HCT116 (cell line): ENCODE measurements around the gene CDC42EP2. TPM values are rescaled to one million over a fixed set of nuclear protein-coding genes. Genes with fewer than 3 reads are reported as not detected.

Experiments used
- ATAC-seq: fragments of 200-7000 bp; cut with Tn5 transposase; 2 replicates; pipeline ENCODE4 v1.9.1; 2020; ENCODE audit warnings: mild to moderate bottlenecking, moderate library complexity
- BruUV-seq: library from RNA; stranded (reverse); fragments of 400-500 nt; replicated peaks from 2 replicates; lab custom pipeline; 2021; lab: Mats Ljungman, UMichigan
- CTCF ChIA-PET: fragments of 300-600 bp; sonication (Branson Sonifier 250); formaldehyde crosslinking; loops from one replicate; lab custom pipeline; 2021; ENCODE audit warnings: antibody characterized with exemption; lab: Charles Lee
- POLR2A ChIA-PET: fragments of 300-600, 350-600 bp; sonication (Branson Sonifier 250); formaldehyde crosslinking; loops from one replicate; lab custom pipeline; 2021; ENCODE audit warnings: antibody characterized with exemption; lab: Charles Lee
- RAD21 ChIA-PET, 2 experiments: fragments of 300-600 bp; sonication (Branson Sonifier 250); formaldehyde crosslinking; loops; one replicate each; lab custom pipeline; 2023; ENCODE audit warnings: low total read pairs in 2 of 2; ENCODE audit not compliant: uncharacterized antibody in 2 of 2, unreplicated experiment in 2 of 2, low non-redundant PET in 1 of 2; lab: Charles Lee
- DNase-seq: peaks from one replicate; pipeline ENCODE4 v3.0.0-alpha.2; 2010; ENCODE audit warnings: low read depth, low spot score
- H2AFZ ChIP-seq: fragments of 200-600 bp; shearing (Covaris generic), sonication (generic); 2 replicates; pipeline ENCODE4 v1.6.1; 2017; ENCODE audit warnings: low read depth, mixed run types, mixed read lengths, antibody characterized with exemption, low read length; ENCODE audit not compliant: poor library complexity, severe bottlenecking
- H3K27ac ChIP-seq: 2 replicates; pipeline ENCODE4 v1.5.1; 2012; ENCODE audit warnings: low read depth, low read length
- H3K27me3 ChIP-seq: fragments of 200-600 bp; sonication (generic); 2 replicates; pipeline ENCODE4 v1.6.1; 2016; ENCODE audit warnings: mixed run types, low read length, mixed read lengths; ENCODE audit not compliant: insufficient read depth
- H3K36me3 ChIP-seq, 2 experiments: fragments of 200-500 bp in 1 of 2; fragments of 200-600 bp in 1 of 2; sonication (Bioruptor generic) in 1 of 2; sonication (generic) in 1 of 2; 2 replicates each; pipeline versions ENCODE4 v1.5.1 to v1.6.1; 2014 to 2016; ENCODE audit warnings: low read length in 2 of 2, inconsistent platforms in 1 of 2, mixed read lengths in 1 of 2, mixed run types in 1 of 2; ENCODE audit not compliant: insufficient read depth in 2 of 2, control insufficient read depth in 1 of 2
- H3K4me1 ChIP-seq, 2 experiments: fragments of 200-600 bp in 1 of 2; sonication (generic) in 1 of 2; 2 replicates each; pipeline versions ENCODE4 v1.5.1 to v1.6.1; 2012 to 2017; ENCODE audit warnings: low read length in 2 of 2, inconsistent platforms in 1 of 2, mild to moderate bottlenecking in 1 of 2, mixed read lengths in 1 of 2, mixed run types in 1 of 2, moderate library complexity in 1 of 2; ENCODE audit not compliant: insufficient read depth in 2 of 2, control insufficient read depth in 1 of 2
- H3K4me2 ChIP-seq: fragments of 200-600 bp; sonication (generic); 2 replicates; pipeline ENCODE4 v1.6.1; 2017; ENCODE audit warnings: mixed run types, low read length, mixed read lengths
- H3K4me3 ChIP-seq, 2 experiments: fragments of 200-600 bp in 1 of 2; sonication (generic) in 1 of 2; replicated peaks in 1 of 2; 2 replicates each; pipeline ENCODE4 v1.5.1; 2011 to 2016; ENCODE audit warnings: low read length in 2 of 2, control low read depth in 1 of 2, low read depth in 1 of 2, mild to moderate bottlenecking in 1 of 2, mixed read lengths in 1 of 2, mixed run types in 1 of 2
- H3K79me2 ChIP-seq: fragments of 200-600 bp; sonication (generic); 2 replicates; pipeline ENCODE4 v1.6.1; 2017; ENCODE audit warnings: mild to moderate bottlenecking, mixed run types, low read length, moderate library complexity, mixed read lengths; ENCODE audit not compliant: insufficient read depth
- H3K9ac ChIP-seq: fragments of 200-600 bp; sonication (generic); 2 replicates; pipeline ENCODE4 v1.6.1; 2016; ENCODE audit warnings: low read length, mixed read lengths
- H3K9me2 ChIP-seq: fragments of 200-600 bp; sonication (generic), shearing (Covaris generic); 2 replicates; pipeline ENCODE4 v1.6.1; 2017; ENCODE audit warnings: mixed run types, mild to moderate bottlenecking, moderate library complexity; ENCODE audit not compliant: insufficient read depth
- H3K9me3 ChIP-seq, 2 experiments: fragments of 200-500 bp in 1 of 2; fragments of 200-600 bp in 1 of 2; sonication (Bioruptor generic) in 1 of 2; sonication (generic) in 1 of 2; 2 replicates each; pipeline ENCODE4 v1.6.1; 2014 to 2017; ENCODE audit warnings: low read length in 2 of 2, mixed read lengths in 2 of 2, inconsistent platforms in 1 of 2, low read depth in 1 of 2, mild to moderate bottlenecking in 1 of 2, mixed run types in 1 of 2, moderate library complexity in 1 of 2; ENCODE audit not compliant: control insufficient read depth in 1 of 2, insufficient read depth in 1 of 2
- H4K20me1 ChIP-seq: fragments of 200-600 bp; sonication (generic), shearing (Covaris generic); 2 replicates; pipeline ENCODE4 v1.6.1; 2017; ENCODE audit warnings: mixed run types, mild to moderate bottlenecking, moderate library complexity; ENCODE audit not compliant: insufficient read depth
- CTCF ChIP-seq, 3 experiments: fragments of 200-600 bp in 1 of 3; sonication (generic) in 1 of 3; IDR thresholded peaks in 2 of 3; conservative IDR thresholded peaks in 1 of 3; 2 replicates each; pipeline ENCODE4 v1.5.1; 2012 to 2017; ENCODE audit warnings: low read depth in 2 of 3, low read length in 2 of 3, antibody characterized with exemption in 1 of 3, borderline replicate concordance in 1 of 3, control low read depth in 1 of 3, mild to moderate bottlenecking in 1 of 3, mixed read lengths in 1 of 3, mixed run types in 1 of 3, moderate library complexity in 1 of 3; ENCODE audit not compliant: insufficient read depth in 1 of 3
- ELF1 ChIP-seq: IDR thresholded peaks from 2 replicates; pipeline ENCODE4 v1.6.1; 2012; ENCODE audit warnings: low read depth, borderline replicate concordance
- EZH2 ChIP-seq: fragments of 200-600 bp; sonication (generic); IDR thresholded peaks from 2 replicates; pipeline ENCODE4 v1.6.1; 2017; ENCODE audit warnings: antibody characterized with exemption, mixed run types
- POLR2A ChIP-seq: IDR thresholded peaks from 2 replicates; pipeline ENCODE4 v1.7.0; 2011; ENCODE audit warnings: borderline replicate concordance; ENCODE audit not compliant: insufficient read depth, insufficient read length; ENCODE audit errors: extremely low read depth
- POLR2AphosphoS5 ChIP-seq: IDR thresholded peaks from 2 replicates; pipeline ENCODE4 v1.6.1; 2011; ENCODE audit warnings: mild to moderate bottlenecking, low read depth, low read length, moderate library complexity
- SIN3A ChIP-seq: IDR thresholded peaks from 2 replicates; pipeline ENCODE4 v1.6.1; 2012; ENCODE audit warnings: low read depth
- SP1 ChIP-seq: IDR thresholded peaks from 2 replicates; pipeline ENCODE4 v1.6.1; 2012; ENCODE audit warnings: low read depth
- SRF ChIP-seq: IDR thresholded peaks from 2 replicates; pipeline ENCODE4 v1.6.1; 2012; ENCODE audit warnings: low read depth
- YY1 ChIP-seq: IDR thresholded peaks from 2 replicates; pipeline ENCODE4 v1.6.1; 2011; ENCODE audit warnings: low read length, low read depth, moderate library complexity, mild to moderate bottlenecking; ENCODE audit not compliant: insufficient replicate concordance; ENCODE audit errors: extremely low read depth
- ZBTB33 ChIP-seq: IDR thresholded peaks from 2 replicates; pipeline ENCODE4 v1.6.1; 2011; ENCODE audit warnings: mild to moderate bottlenecking, low read length, moderate library complexity; ENCODE audit not compliant: insufficient replicate concordance; ENCODE audit errors: extremely low read depth
- intact Hi-C: fragments of 100-400 bp; cut with micrococcal nuclease; formaldehyde crosslinking; loops from 2 replicates; pipeline ENCODE4 v1.10.0; 2022
- total RNA-seq: library from RNA; stranded (reverse); gene quantifications from one replicate; pipeline ENCODE4 v1.2.1, GENCODE V29; 2021; ENCODE audit not compliant: unreplicated experiment

Gene CDC42EP2
- total RNA-seq, 1 experiment from 2014 or later: 15.4 TPM

- Histone ChIP-seq H3K79me2 (peaks cover 4% of the 10 kb centered on the region; the same call in 1 of the 2 replicates), H3K4me1 (peaks cover 29 to 47% of the 10 kb centered on the region in 2 experiments), H3K36me3 (peaks cover 5 to 29% of the 10 kb centered on the region in 2 experiments; a peak in 3 of 4 replicates), H4K20me1 (no peaks in the 10 kb centered on the region), H3K4me3 (no peak overlapping the region), H3K9me2 (no peaks in the 10 kb centered on the region), H2AFZ (no peak overlapping the region), H3K27me3 (no peaks in the 10 kb centered on the region), H3K9me3 (no peaks in the 10 kb centered on the region), H3K27ac (no peak overlapping the region), H3K9ac (no peak overlapping the region), H3K4me2 (no peak overlapping the region)
- TF ChIP-seq EZH2 (no peak), ZBTB33 (no peak), POLR2A (no peak), CTCF (IDR thresholded peaks at IDR 0.05 in 2 of 3, conservative IDR thresholded peaks at IDR 0.05 in 1 of 3; ENCODE audit: borderline replicate concordance in 1 of 3, insufficient read depth in 1 of 3, low read depth in 2 of 3, low read length in 2 of 3) (no peak), SP1 (no peak), SRF (no peak), POLR2AphosphoS5 (no peak), YY1 (no peak), SIN3A (no peak), ELF1 (no peak)
- ChIA-PET RAD21 (interaction anchor here (1.3 to 1.9 kb wide), 4 partner anchors 40 to 57 kb away, joined by 9 to 27 read pairs (median 12); partner anchors contain the start of genes CDC42EP2 (in 2 of the 2) and DPF2 (in 1 of the 2)), CTCF (interaction anchor here (0.8 to 7.1 kb wide), 10 partner anchors 10 to 235 kb away, joined by 3 to 202 read pairs (median 14); partner anchors contain the start of genes CDC42EP2, DPF2, NEAT1 and POLA2), POLR2A (interaction anchor here (1.2 to 2.8 kb wide), 6 partner anchors 39 to 145 kb away, joined by 3 to 16 read pairs (median 8); partner anchors contain the start of genes CDC42EP2 and DPF2)
- ATAC-seq: no peak
- intact Hi-C loops: loop anchor here (1.0 kb wide), 3 partner anchors 39 to 234 kb away; no protein-coding TSS in a partner anchor
- no TSS peak for BruUV-seq
- no peak for DNase-seq
Observed at GRCh38 chr11:65275906-65276305, 38.8 kb upstream of the CDC42EP2 start.
